ENCODE measurements around the gene GSTM5.
A peak's percentile ranks its signal among the peaks of the same experiment; 100 is the strongest.
"Not testable (repeated sequence)": the region's sequence is repeated elsewhere in the genome, so short reads cannot be mapped to it uniquely, and the experiment has no call there.

The GSTM5 gene

GRCh38 chr1:109733236-109733870 lies 21.3 kb downstream of the GSTM5 start:
- TF ChIP-seq ZNF274 (IDR thresholded peaks at IDR 0.05; ENCODE audit: low read depth, low read length), result no peak
- H3K4me3 ChIP-seq (ENCODE audit: low read length), result no peak overlapping the region

GRCh38 chr1:109739738-109740614 lies 27.9 kb downstream of the GSTM5 start:
- H3K4me3 ChIP-seq (ENCODE audit: low read length), result peak overlapping the region; percentile 49; the same call in 1 of the 2 replicates
- TF ChIP-seq ZNF274 (IDR thresholded peaks at IDR 0.05; ENCODE audit: low read depth, low read length), result no peak

GRCh38 chr1:109740615-109741373 lies 28.7 kb downstream of the GSTM5 start, which contains the start of gene GSTM3:
TSS of gene GSTM3 (minus strand) at chr1:109741038. CDS start at chr1:109740287, 751 bp downstream.
- H3K4me3 ChIP-seq (ENCODE audit: low read length), result peak within 1 kb of the TSS; percentile 49; the same call in 1 of the 2 replicates
- TF ChIP-seq ZNF274 (IDR thresholded peaks at IDR 0.05; ENCODE audit: low read depth, low read length), result no peak

DNA sequence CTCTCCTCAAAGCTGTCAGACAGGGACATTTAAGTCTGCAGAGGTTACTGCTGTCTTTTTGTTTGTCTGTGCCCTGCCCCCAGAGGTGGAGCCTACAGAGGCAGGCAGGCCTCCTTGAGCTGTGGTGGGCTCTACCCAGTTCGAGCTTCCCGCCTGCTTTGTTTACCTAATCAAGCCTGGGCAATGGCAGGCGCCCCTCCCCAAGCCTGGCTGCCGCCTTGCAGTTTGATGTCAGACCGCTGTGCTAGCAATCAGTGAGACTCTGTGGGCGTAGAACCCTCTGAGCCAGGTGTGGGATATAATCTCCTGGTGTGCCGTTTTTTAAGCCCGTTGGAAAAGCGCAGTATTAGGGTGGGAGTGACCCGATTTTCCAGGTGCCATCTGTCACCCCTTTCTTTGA lies 36.3 kb downstream of the GSTM5 start:
- H3K4me3 ChIP-seq (ENCODE audit: low read length), result not testable (repeated sequence)

- no peak overlapping the region for H3K4me3 ChIP-seq (ENCODE audit: low read length)
- TF ChIP-seq ZNF274 (IDR thresholded peaks at IDR 0.05; ENCODE audit: low read depth, low read length), result no peak
Measured at GRCh38 chr1:109749221-109749620, 37.2 kb downstream of the GSTM5 start.

DNA sequence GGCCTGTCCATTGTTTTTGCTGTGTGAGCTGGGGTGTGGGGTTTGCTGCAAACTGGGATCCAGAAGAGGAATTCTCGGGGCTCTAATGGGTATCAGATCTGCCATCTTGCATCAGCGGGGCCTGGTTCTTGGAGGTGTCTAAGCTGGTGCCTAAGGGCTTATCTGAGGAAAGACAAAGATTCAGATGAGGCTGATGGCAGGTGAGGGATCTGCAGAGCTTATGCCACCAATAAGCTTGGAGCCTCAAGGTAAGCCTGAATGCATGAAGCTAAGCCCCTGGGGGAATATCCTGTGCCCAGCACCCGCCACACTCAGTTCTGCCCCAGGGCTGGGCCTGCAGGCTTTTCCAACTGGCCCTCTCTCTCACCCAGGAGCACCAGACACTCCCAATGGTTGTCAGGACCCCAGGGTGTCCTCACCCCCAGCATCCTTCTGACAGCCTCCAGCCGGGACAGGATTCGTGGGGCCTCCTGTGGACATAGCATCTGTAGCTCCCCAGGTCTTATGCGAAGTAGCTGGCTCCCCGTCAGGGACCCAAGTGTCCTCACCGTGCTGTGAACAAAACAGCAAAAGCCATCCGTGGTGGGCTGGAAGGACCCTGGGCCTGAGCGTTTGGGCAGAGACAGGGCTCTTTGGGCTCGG lies 38.3 kb downstream of the GSTM5 start:
- TF ChIP-seq ZNF274 (IDR thresholded peaks at IDR 0.05; ENCODE audit: low read depth, low read length), result no peak

GRCh38 chr1:109750920-109751319 lies 38.9 kb downstream of the GSTM5 start:
- H3K4me3 ChIP-seq (ENCODE audit: low read length), result no peak overlapping the region
- TF ChIP-seq ZNF274 (IDR thresholded peaks at IDR 0.05; ENCODE audit: low read depth, low read length), result no peak

More for the DNA sequence above, 38.3 kb downstream of the GSTM5 start:
- no peak overlapping the region for H3K4me3 ChIP-seq (ENCODE audit: low read length)

DNA sequence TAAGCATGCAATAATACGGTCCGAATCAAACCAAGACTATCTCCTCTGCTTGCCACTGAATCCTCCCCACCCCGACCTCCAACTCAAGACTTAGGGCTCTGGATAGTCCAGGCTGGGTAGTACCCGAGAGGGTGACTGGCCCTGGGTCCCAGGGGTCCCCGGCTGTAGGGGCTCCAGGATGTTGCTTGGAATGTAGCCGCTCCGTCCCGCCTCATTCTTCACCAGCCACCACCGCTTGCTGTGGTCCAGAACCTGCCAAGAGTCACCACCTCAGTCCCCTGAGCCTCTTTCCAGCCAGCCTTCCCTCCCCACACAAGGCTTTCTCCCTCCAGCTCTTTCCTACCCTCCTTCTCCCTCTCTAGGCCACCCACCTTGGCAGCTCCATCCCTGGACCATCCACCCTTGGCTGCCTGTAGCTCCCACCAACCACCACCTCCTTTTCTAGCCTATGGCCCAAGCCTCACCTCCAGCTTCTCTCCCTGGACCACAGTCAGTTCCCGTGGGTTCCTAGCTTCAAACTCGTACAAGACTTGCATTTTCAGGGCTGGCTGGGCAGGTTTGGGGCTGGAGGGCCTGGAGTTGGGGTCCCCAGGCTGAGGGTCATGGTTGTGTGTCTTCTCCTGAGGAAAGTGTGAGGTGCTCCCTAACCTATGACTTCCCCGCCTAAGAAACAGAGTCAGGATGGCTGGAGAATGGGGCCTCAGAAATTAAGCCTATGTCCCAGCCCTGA lies 39.6 kb downstream of the GSTM5 start:
- H3K4me3 ChIP-seq (ENCODE audit: low read length), result no peak overlapping the region
- TF ChIP-seq ZNF274 (IDR thresholded peaks at IDR 0.05; ENCODE audit: low read depth, low read length), result no peak

- H3K4me3 ChIP-seq (ENCODE audit: low read length), result no peak overlapping the region
- no peak for TF ChIP-seq ZNF274 (IDR thresholded peaks at IDR 0.05; ENCODE audit: low read depth, low read length)
Measured at GRCh38 chr1:109754738-109755137, 42.7 kb downstream of the GSTM5 start.

GRCh38 chr1:109756325-109756724 lies 44.3 kb downstream of the GSTM5 start:
- H3K4me3 ChIP-seq (ENCODE audit: low read length), result not testable (repeated sequence)

DNA sequence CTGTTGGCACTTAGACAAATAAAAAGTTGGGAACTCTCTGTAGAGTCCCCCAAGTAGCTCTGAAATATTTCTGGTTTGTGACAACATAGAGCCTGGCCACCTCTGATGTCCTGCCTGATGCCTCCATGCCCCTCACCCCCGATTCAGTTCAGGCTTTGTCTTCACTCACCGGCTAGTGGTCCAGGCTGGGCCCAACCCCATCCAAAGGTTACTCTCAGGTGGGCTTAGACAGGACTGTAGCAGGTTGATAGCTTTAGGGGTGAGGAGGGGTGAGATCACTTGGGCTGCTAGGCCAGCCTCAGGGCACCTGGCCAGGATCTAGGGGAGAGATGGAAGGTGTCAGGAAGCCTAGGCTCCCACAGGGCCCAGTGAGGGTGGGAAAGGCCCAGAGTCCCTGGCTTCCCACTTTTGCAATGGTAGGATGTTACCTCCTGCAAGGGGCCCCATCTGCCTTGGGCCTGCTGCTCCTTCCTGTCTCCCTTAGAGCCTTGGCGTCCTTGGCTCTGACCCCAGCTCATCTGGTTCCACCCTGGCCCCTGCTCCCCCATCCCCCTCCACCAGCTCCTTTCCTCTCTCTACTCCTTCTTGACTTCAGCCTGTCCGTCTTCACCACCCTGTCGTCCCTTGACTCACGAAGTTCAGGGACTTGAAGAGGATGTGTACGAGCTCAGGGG lies 44.9 kb downstream of the GSTM5 start:
- TF ChIP-seq ZNF274 (IDR thresholded peaks at IDR 0.05; ENCODE audit: low read depth, low read length), result no peak

DNA sequence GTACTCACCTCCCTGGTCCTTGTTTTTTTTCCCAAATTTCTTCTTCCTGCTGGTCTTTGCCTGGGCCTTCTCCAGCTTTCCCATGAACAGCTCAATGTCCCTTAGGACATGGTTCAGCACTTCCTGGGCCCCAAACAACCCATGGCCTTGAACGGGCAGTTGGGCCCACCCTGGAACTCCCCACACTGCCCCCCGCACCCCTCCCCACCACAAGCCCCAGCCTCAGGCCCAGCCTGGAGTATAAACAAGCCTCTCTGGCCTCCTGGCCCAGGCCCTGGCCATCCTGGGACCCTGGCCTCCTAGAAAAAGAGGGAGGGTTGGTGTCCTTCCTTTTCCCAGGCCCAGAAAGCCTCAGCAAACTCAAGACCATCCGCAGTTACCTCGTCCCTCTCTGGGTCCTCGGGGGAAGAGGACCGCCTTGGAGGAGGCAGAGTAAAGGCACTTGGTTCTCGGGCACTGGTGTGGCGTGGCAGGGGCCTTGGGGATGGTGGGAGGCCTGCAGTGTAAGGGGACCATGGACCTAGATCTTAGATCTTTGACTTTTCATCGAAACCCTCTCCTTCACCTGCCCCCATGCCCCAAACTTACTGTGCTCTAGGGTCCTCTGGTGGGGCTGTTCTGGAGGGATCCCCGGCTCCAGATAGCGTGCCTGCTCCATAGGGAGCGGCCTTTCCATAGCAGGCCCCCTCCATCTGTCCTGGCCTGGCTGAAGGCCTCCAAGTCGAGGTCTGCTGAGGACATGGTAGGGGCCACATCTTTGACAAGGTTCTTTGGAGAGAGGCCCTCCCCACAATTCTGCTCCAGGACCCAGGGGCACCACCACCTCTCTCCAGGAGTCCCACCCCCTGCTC lies 46.1 kb downstream of the GSTM5 start:
- no peak overlapping the region for H3K4me3 ChIP-seq (ENCODE audit: low read length)
- no peak for TF ChIP-seq ZNF274 (IDR thresholded peaks at IDR 0.05; ENCODE audit: low read depth, low read length)

More for the DNA sequence above, 44.9 kb downstream of the GSTM5 start:
- no peak overlapping the region for H3K4me3 ChIP-seq (ENCODE audit: low read length)
